ENCODE results near the gene RAB30.

GRCh38 chr11:83007909-83008580 is 63.7 kb downstream of the RAB30 start:
- no peak for TF ChIP-seq CTCF (IDR thresholded peaks at IDR 0.05)
- TF ChIP-seq POLR2AphosphoS5 (IDR thresholded peaks at IDR 0.05; ENCODE audit: insufficient read depth in 1 of 2, low read depth in 1 of 2) = peak in 1 of 2 donors; percentile 10
